ENCODE measurements around the gene ADCY1. TPM values are rescaled to one million over a fixed set of nuclear protein-coding genes. Genes with fewer than 3 reads are reported as not detected.
A peak's percentile ranks its signal among the peaks of the same experiment; 100 is the strongest.

The ADCY1 gene
- total RNA-seq, 4 donors from 2014 or later: 0.15 to 0.72 (median 0.26) TPM

DNA sequence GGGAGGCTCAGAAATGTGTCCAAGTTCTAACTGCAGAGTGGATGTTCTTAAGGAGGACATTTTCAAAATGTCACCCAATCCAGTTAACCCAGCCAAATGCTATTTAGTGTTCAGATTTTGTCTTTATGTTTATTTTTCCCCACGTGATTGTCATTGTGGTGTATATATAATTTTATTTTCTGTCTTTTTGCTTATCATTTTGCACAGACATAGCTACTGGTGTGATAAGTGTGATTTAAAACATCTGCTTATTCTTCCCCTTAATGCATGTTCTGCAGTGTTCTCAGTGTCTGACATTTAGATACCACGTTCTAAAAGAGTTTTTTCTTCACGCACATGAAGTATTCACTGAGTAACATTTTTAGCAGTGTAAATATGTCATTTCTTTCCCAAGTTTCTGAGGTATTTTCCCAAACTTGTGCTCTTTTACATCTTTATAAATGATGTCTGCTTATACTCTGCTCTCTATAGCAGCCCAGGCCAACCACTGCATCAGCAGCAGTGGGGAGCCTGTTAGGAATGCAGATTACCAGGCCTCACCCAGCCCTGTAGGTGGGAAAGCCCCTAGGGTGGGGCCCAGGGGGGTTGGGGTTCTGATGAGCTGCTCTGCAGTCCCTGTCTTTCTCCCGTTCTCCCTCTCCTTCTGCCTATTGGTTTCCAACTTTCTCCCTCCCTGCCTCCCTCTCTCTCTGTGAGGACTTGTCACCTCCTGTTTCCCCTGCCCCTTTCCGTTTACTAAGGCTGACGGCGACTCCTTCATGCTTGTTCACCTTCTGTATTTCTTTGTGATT, 20.8 kb downstream of the ADCY1 start:
- no peak overlapping the region for H3K4me3 ChIP-seq
- H3K9me3 ChIP-seq: no peaks in the 10 kb centered on the region
- DNase-seq (ENCODE audit: low spot score in 2 of 2): no peak
- no peaks in the 10 kb centered on the region for H3K4me1 ChIP-seq
- TF ChIP-seq, protein P1, sequence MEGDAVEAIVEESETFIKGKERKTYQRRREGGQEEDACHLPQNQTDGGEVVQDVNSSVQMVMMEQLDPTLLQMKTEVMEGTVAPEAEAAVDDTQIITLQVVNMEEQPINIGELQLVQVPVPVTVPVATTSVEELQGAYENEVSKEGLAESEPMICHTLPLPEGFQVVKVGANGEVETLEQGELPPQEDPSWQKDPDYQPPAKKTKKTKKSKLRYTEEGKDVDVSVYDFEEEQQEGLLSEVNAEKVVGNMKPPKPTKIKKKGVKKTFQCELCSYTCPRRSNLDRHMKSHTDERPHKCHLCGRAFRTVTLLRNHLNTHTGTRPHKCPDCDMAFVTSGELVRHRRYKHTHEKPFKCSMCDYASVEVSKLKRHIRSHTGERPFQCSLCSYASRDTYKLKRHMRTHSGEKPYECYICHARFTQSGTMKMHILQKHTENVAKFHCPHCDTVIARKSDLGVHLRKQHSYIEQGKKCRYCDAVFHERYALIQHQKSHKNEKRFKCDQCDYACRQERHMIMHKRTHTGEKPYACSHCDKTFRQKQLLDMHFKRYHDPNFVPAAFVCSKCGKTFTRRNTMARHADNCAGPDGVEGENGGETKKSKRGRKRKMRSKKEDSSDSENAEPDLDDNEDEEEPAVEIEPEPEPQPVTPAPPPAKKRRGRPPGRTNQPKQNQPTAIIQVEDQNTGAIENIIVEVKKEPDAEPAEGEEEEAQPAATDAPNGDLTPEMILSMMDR (IDR thresholded peaks at IDR 0.05): no peak
- no peak for TF ChIP-seq EP300 (IDR thresholded peaks at IDR 0.05)
- no peak for TF ChIP-seq POLR2AphosphoS5 (IDR thresholded peaks at IDR 0.05)
- TF ChIP-seq POLR2A (IDR thresholded peaks at IDR 0.05): no peak
- WGBS: 76% methylated on average over 7 of the region's 7 CpGs
- H3K27ac ChIP-seq: no peak overlapping the region
- H3K27me3 ChIP-seq: no peaks in the 10 kb centered on the region
- H3K36me3 ChIP-seq: no peaks in the 10 kb centered on the region

DNA sequence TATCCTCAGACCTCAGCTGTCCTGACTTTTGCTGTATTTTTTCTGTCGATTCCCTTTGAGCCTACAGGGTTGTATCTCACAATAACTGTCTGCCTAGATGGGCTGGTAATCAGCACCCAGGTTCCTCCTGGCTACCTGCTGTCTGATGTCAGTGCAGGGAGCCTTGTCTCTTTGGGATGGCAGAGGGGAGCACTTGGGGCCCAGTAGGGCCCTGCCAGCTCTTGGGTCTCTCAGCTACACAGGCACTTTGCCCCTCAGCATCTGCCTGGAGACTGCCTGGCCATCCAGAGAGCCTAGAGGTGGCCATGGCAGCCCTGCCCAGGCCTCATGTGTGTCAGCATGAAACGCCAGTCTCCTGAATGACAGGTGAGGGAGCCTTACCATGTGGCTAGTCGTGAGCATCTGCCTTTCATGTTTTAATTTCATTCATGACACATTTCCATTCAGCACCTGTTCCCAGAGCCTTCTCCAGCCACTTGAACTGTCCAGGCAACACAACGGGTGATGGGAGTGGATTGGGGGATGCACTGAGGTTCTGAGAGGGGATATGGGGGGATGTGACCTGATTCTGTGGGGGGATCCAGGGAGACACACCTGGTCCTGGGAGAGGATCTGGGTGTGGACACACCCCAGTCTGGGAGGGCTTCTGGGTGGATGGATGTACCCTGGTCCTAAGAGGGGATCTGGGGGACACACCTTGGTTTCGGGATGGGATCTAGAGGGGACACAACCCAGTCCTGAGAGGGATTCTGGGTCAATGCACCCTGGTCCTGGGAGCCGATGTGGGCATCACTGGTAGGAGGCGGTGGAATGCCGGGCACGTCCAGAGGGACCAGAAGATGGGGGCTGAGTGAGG, 21.9 kb downstream of the ADCY1 start:
- H3K4me3 ChIP-seq: no peak overlapping the region
- H3K27ac ChIP-seq: no peak overlapping the region
- H3K36me3 ChIP-seq: no peaks in the 10 kb centered on the region
- TF ChIP-seq, protein P1 (IDR thresholded peaks at IDR 0.05): no peak
- no peaks in the 10 kb centered on the region for H3K27me3 ChIP-seq
- peak in 1 of 2 donors; percentile 35 for DNase-seq (ENCODE audit: low spot score in 2 of 2)
- WGBS: 93% methylated on average over 9 of the region's 9 CpGs
- H3K4me1 ChIP-seq: no peaks in the 10 kb centered on the region
- H3K9me3 ChIP-seq: no peaks in the 10 kb centered on the region

DNA sequence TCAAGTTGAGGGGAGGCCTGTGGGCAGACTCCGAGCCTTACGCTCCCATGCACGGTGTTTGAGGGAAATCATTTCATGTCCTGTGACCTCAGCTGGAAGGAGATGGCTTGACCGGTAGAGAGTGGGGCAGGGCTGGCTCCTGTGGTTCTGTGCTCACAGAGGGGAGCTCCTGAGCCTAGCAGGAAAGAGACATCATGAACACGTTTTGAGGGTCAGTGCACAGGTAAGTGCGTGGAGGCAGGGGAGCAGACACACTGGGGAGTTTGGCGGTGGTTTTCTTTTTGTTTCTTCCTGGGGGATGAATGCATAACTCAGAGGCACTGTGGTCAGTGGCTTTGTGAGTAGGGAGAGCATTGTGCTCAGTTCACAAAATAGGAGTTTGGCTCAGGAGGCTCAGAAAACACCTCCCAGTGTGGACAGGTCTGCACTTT, 22.5 kb downstream of the ADCY1 start:
- H3K9me3 ChIP-seq: no peaks in the 10 kb centered on the region
- H3K27me3 ChIP-seq: no peaks in the 10 kb centered on the region
- no peak for DNase-seq (ENCODE audit: low spot score in 2 of 2)
- no peaks in the 10 kb centered on the region for H3K36me3 ChIP-seq
- no peak overlapping the region for H3K27ac ChIP-seq
- no peaks in the 10 kb centered on the region for H3K4me1 ChIP-seq
- H3K4me3 ChIP-seq: no peak overlapping the region
- 87% methylated on average over 7 of the region's 7 CpGs for WGBS
- TF ChIP-seq POLR2AphosphoS5 (IDR thresholded peaks at IDR 0.05) (no peak), EP300 (IDR thresholded peaks at IDR 0.05) (no peak), POLR2A (IDR thresholded peaks at IDR 0.05) (no peak)
- TF ChIP-seq, protein P1 (IDR thresholded peaks at IDR 0.05): no peak

DNA sequence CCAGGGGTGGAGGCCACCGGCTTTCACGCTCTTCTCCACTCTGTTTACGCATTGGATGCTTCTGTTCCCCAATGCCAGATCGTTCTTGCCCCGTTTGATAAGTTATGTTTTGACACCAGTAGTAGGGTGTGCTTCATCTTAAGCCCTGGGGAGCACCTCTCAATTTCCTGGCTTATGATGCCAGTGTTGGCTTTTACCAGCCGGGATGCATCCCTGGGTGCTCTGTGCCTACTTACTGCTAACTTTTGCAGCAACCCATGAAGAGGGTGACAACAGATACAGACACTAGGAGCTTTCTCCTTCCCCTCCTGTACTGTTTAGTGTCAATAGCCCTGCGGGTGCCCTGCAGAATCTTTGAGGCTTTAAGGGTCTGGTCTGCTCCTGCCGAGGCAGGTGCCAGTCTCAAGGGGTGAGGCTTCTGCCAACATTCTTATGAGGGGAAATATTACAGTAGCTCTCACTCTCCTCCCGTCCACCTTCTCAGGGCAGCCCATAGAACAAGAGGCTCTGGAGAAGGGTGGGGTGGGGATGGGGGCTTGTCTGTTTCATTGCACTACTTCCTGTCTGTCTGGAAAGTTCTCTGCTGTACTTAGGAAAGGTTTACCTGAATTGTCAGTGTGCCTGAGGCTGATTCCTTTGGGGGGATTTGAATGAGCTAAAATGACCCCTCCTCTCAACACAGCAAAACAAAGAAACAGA, 23.3 kb downstream of the ADCY1 start:
- Histone ChIP-seq H3K27ac (no peak overlapping the region), H3K4me3 (no peak overlapping the region), H3K9me3 (no peaks in the 10 kb centered on the region), H3K4me1 (no peaks in the 10 kb centered on the region), H3K36me3 (no peaks in the 10 kb centered on the region), H3K27me3 (no peaks in the 10 kb centered on the region)
- 85% methylated on average over 9 of the region's 9 CpGs for WGBS
- no peak for DNase-seq (ENCODE audit: low spot score in 2 of 2)
- no peak for TF ChIP-seq POLR2AphosphoS5 (IDR thresholded peaks at IDR 0.05)
- TF ChIP-seq, protein P1 (IDR thresholded peaks at IDR 0.05): no peak
- no peak for TF ChIP-seq POLR2A (IDR thresholded peaks at IDR 0.05)
- no peak for TF ChIP-seq EP300 (IDR thresholded peaks at IDR 0.05)

All from suprapubic skin (tissue), 4 donors.